GM10266 (cell line): Measurements from ENCODE around the gene TP53TG5.

Experiments
- DNase-seq: peaks from one replicate; pipeline ENCODE4 v3.0.0; 2012; ENCODE audit errors: extremely low spot score
- CTCF ChIP-seq: IDR thresholded peaks from 2 replicates; pipeline ENCODE4 v1.5.1; 2012; ENCODE audit warnings: mild to moderate bottlenecking, low read depth; ENCODE audit not compliant: control insufficient read depth, insufficient read depth; ENCODE audit errors: missing control alignments

TP53TG5 gene

GRCh38 chr20:45372646-45373352 lies 5.3 kb downstream of the TP53TG5 start:
- TF ChIP-seq CTCF, result no peak
- no peak for DNase-seq

- DNase-seq, result no peak
These were observed 5.9 kb downstream of the TP53TG5 start for GRCh38 chr20:45372241-45372640.

GRCh38 chr20:45370571-45371160 lies 7.5 kb downstream of the TP53TG5 start:
- TF ChIP-seq CTCF, result no peak
- no peak for DNase-seq

More at GRCh38 chr20:45372241-45372640, 5.9 kb downstream of the TP53TG5 start:
- no peak for TF ChIP-seq CTCF

- peak; percentile 84 for DNase-seq
These were observed 9.7 kb downstream of the TP53TG5 start for GRCh38 chr20:45368221-45368980.

GRCh38 chr20:45367126-45367525 lies 11.0 kb downstream of the TP53TG5 start:
- no peak for TF ChIP-seq CTCF
- no peak for DNase-seq

More at GRCh38 chr20:45368221-45368980, 9.7 kb downstream of the TP53TG5 start:
- TF ChIP-seq CTCF, result no peak

- DNase-seq, result no peak
- no peak for TF ChIP-seq CTCF
These were observed 11.5 kb downstream of the TP53TG5 start for GRCh38 chr20:45366631-45367030.
